HepG2 (cell line): ENCODE data around the gene GFER. TPM values are rescaled to one million over a fixed set of nuclear protein-coding genes. Genes with fewer than 3 reads are reported as not detected.

Source experiments
- ATAC-seq: fragments of 200-7000 bp; cut with Tn5 transposase; 3 replicates; pipeline ENCODE4 v1.9.1; 2020; ENCODE audit warnings: mild to moderate bottlenecking, moderate library complexity
- BruUV-seq: library from RNA; stranded (reverse); fragments of 400-500 nt; replicated peaks from 2 replicates; lab custom pipeline; 2021; lab: Mats Ljungman, UMichigan
- CTCF ChIA-PET: fragments of 300-600 bp; formaldehyde crosslinking; extraction: SDS; loops from one replicate; lab custom pipeline; 2021; ENCODE audit warnings: low total read pairs, inconsistent platforms, low intra/inter-chr PET ratio; lab: Yijun Ruan, JAX
- POLR2A ChIA-PET: fragments of 350-600 bp; sonication (Branson Sonifier 250); formaldehyde crosslinking; loops from one replicate; lab custom pipeline; 2020; ENCODE audit warnings: antibody characterized with exemption, inconsistent platforms; lab: Yijun Ruan, JAX
- DNase-seq: peaks from one replicate; pipeline ENCODE4 v3.0.0-alpha.2; 2015; ENCODE audit warnings: low spot score
- FAIRE-seq: peaks from 3 replicates; lab custom pipeline; 2011; peaks lifted over from hg19 to GRCh38; lab: Jason Lieb, UNC
- H2AFZ ChIP-seq: one replicate; pipeline ENCODE4 v1.6.1; 2011; ENCODE audit warnings: low read length, inconsistent platforms
- H3K27ac ChIP-seq: fragments of 300-600 bp; 3 replicates; pipeline ENCODE4 v1.8.0; 2011; ENCODE audit warnings: mixed run types, mild to moderate bottlenecking, mixed read lengths, low read length, inconsistent platforms; ENCODE audit not compliant: insufficient read depth; ENCODE audit errors: extremely low read length
- H3K27me3 ChIP-seq, 2 experiments: fragments of 200-600 bp in 1 of 2; 2 replicates in 1 of 2; 3 replicates in 1 of 2; pipeline versions ENCODE4 v1.6.0 to v1.8.0; 2011; ENCODE audit warnings: low read length in 2 of 2, mild to moderate bottlenecking in 2 of 2, moderate library complexity in 2 of 2, inconsistent platforms in 1 of 2; ENCODE audit not compliant: insufficient read depth in 2 of 2, control insufficient read depth in 1 of 2
- H3K36me3 ChIP-seq, 2 experiments: fragments of 200-600 bp in 1 of 2; replicated peaks in 1 of 2; 2 replicates in 1 of 2; 3 replicates in 1 of 2; pipeline versions ENCODE4 v1.5.1 to v1.8.0; 2011; ENCODE audit warnings: low read length in 2 of 2, inconsistent platforms in 1 of 2; ENCODE audit not compliant: insufficient read depth in 2 of 2, control insufficient read depth in 1 of 2
- H3K4me1 ChIP-seq: 2 replicates; pipeline ENCODE4 v1.5.1; 2012; ENCODE audit warnings: low read length, inconsistent platforms; ENCODE audit not compliant: insufficient read depth
- H3K4me2 ChIP-seq: 2 replicates; pipeline ENCODE4 v1.6.0; 2011; ENCODE audit warnings: low read depth, low read length, inconsistent platforms
- H3K4me3 ChIP-seq, 3 experiments: fragments of 200-600 bp in 1 of 3; sonication (generic), shearing (Covaris generic) in 1 of 3; replicated peaks in 1 of 3; 2 replicates each; pipeline ENCODE4 v1.5.1; 2011 to 2016; ENCODE audit warnings: low read length in 3 of 3, inconsistent platforms in 2 of 3, low read depth in 2 of 3, mild to moderate bottlenecking in 2 of 3, control low read depth in 1 of 3, mixed read lengths in 1 of 3; ENCODE audit not compliant: insufficient read depth in 1 of 3
- H3K79me2 ChIP-seq: one replicate; pipeline ENCODE4 v1.6.1; 2011; ENCODE audit warnings: low read length, inconsistent platforms; ENCODE audit not compliant: insufficient read depth
- H3K9ac ChIP-seq: 2 replicates; pipeline ENCODE4 v1.6.0; 2011; ENCODE audit warnings: mild to moderate bottlenecking, low read depth, low read length, inconsistent platforms; ENCODE audit not compliant: insufficient read depth
- H3K9me3 ChIP-seq: 2 replicates; pipeline ENCODE4 v1.5.1; 2012; ENCODE audit warnings: mild to moderate bottlenecking, low read length
- H4K20me1 ChIP-seq: 2 replicates; pipeline ENCODE4 v1.6.0; 2011; ENCODE audit warnings: inconsistent platforms, mild to moderate bottlenecking, low read length, moderate library complexity; ENCODE audit not compliant: insufficient read depth
- ADNP ChIP-seq: sonication (generic); formaldehyde crosslinking; IDR thresholded peaks from 2 replicates; pipeline ENCODE4 v1.4.0; 2020; ENCODE audit warnings: missing genetic modification reagents
- AGO2 ChIP-seq: fragments of 200-400 bp; formaldehyde crosslinking; optimal IDR thresholded peaks from 2 replicates; pipeline ENCODE3; 2017; ENCODE audit warnings: mild to moderate bottlenecking, low read depth, low read length, moderate library complexity
- FIP1L1 ChIP-seq: fragments of 200-400 bp; formaldehyde crosslinking; IDR thresholded peaks from 2 replicates; pipeline ENCODE4 v1.6.1; 2018; ENCODE audit warnings: low read depth, mild to moderate bottlenecking, low read length, moderate library complexity, borderline replicate concordance; ENCODE audit not compliant: insufficient read depth
- IRX3 ChIP-seq: sonication (generic); formaldehyde crosslinking; IDR thresholded peaks from 2 replicates; pipeline ENCODE4 v1.8.1; 2023; ENCODE audit warnings: mild to moderate bottlenecking, low read depth, missing genetic modification reagents, borderline replicate concordance
- KAT8 ChIP-seq: IDR thresholded peaks from 2 replicates; pipeline ENCODE4 v1.6.1; 2016; ENCODE audit warnings: missing genetic modification reagents, missing compliant biosample characterization
- LBX2 ChIP-seq: sonication (generic); formaldehyde crosslinking; IDR thresholded peaks from 2 replicates; pipeline ENCODE4 v1.5.0; 2020; ENCODE audit warnings: missing genetic modification reagents, mild to moderate bottlenecking, borderline replicate concordance
- MLLT10 ChIP-seq: sonication (generic); formaldehyde crosslinking; IDR thresholded peaks from 2 replicates; pipeline ENCODE4 v1.4.0; 2020; ENCODE audit warnings: missing genetic modification reagents
- NR2C2 ChIP-seq: sonication (generic); formaldehyde crosslinking; IDR thresholded peaks from 2 replicates; pipeline ENCODE4 v1.4.0; 2020; ENCODE audit warnings: missing genetic modification reagents, mild to moderate bottlenecking, moderate library complexity, borderline replicate concordance
- PHB2 ChIP-seq: fragments of 450-650 bp; IDR thresholded peaks from 2 replicates; pipeline ENCODE4 v1.6.1; 2018; ENCODE audit not compliant: partially characterized antibody
- RBM22 ChIP-seq: fragments of 200-400 bp; formaldehyde crosslinking; optimal IDR thresholded peaks from 2 replicates; pipeline ENCODE3; 2017; ENCODE audit warnings: mild to moderate bottlenecking, low read length, moderate library complexity
- SIX1 ChIP-seq: sonication (generic); formaldehyde crosslinking; IDR thresholded peaks from 2 replicates; pipeline ENCODE4 v1.4.0; 2020; ENCODE audit warnings: missing genetic modification reagents, borderline replicate concordance
- SMARCE1 ChIP-seq: fragments of 450-650 bp; IDR thresholded peaks from 2 replicates; pipeline ENCODE4 v1.6.1; 2017; ENCODE audit warnings: borderline replicate concordance
- XBP1 ChIP-seq: sonication (generic); formaldehyde crosslinking; IDR thresholded peaks from 2 replicates; pipeline ENCODE4 v1.5.0; 2020; ENCODE audit warnings: missing genetic modification reagents
- YEATS2 ChIP-seq: sonication (generic); formaldehyde crosslinking; IDR thresholded peaks from 2 replicates; pipeline ENCODE4 v1.4.0; 2020; ENCODE audit warnings: missing genetic modification reagents, borderline replicate concordance
- ZNF253 ChIP-seq: sonication (generic); formaldehyde crosslinking; IDR thresholded peaks from 2 replicates; pipeline ENCODE4 v1.8.0; 2022; ENCODE audit warnings: mild to moderate bottlenecking, missing genetic modification reagents, borderline replicate concordance
- ZNF335 ChIP-seq: sonication (generic); formaldehyde crosslinking; IDR thresholded peaks from 2 replicates; pipeline ENCODE4 v1.4.0; 2020; ENCODE audit warnings: missing genetic modification reagents
- ZSCAN31 ChIP-seq: sonication (generic); formaldehyde crosslinking; IDR thresholded peaks from 2 replicates; pipeline ENCODE4 v1.5.0; 2020; ENCODE audit warnings: low read depth, mild to moderate bottlenecking, missing genetic modification reagents
- WGBS: methylation state at CpG from one replicate; pipeline ENCODE4 v1.1.6; 2017; ENCODE audit warnings: low lambda C conversion rate; 5-methylcytosine and 5-hydroxymethylcytosine counted together
- in situ Hi-C: cut with HindIII; loops from 2 replicates; pipeline ENCODE4 v1.10.0; 2017; ENCODE audit warnings: low pct_unique_long_range_greater_than_20kb; ENCODE audit not compliant: extremely low pct_ligation_motif_present
- intact Hi-C: fragments of 100-400 bp; cut with micrococcal nuclease; formaldehyde crosslinking; loops from one replicate; pipeline ENCODE4 v1.10.0; 2022; ENCODE audit not compliant: unreplicated experiment
- polyA plus RNA-seq, 8 experiments: library from polyadenylated mRNA; depleted of rRNA in 3 of 8; stranded (reverse) in 7 of 8; unstranded in 1 of 8; fragments of >200 nt; fragmentation: Illumina TruSeq in 4 of 8; extraction: Trizol in 4 of 8; gene quantifications; 2 replicates each; pipeline versions ENCODE4 v1.2.1 to v1.2.3, GENCODE V29; 2011 to 2016; ENCODE audit warnings: low read depth in 4 of 8, missing spikeins in 1 of 8, mixed read lengths in 1 of 8; ENCODE audit not compliant: insufficient read depth in 1 of 8
- total RNA-seq, 5 experiments: library from RNA; depleted of rRNA; stranded (reverse); fragments of >200 nt; fragmentation: Illumina TruSeq; extraction: Trizol; gene quantifications; 2 replicates each; pipeline ENCODE4 v1.2.3, GENCODE V29; 2016; ENCODE audit warnings: low read depth in 1 of 5
- TF ChIP-seq, protein P1 (sequence below): sonication (generic); formaldehyde crosslinking; IDR thresholded peaks from 2 replicates; pipeline ENCODE4 v1.5.1; 2020; ENCODE audit warnings: mild to moderate bottlenecking, missing genetic modification reagents, moderate library complexity
- TF ChIP-seq, protein P2 (sequence below): sonication (generic); formaldehyde crosslinking; IDR thresholded peaks from 2 replicates; pipeline ENCODE4 v1.4.0; 2020; ENCODE audit warnings: missing genetic modification reagents, mild to moderate bottlenecking, borderline replicate concordance

GFER gene
- total and polyA plus RNA-seq, 2 of the 13 experiments (the other 11 are each of a cell fraction or from before 2014, with no cell fraction given): 28.6 to 71.7 TPM

DNA sequence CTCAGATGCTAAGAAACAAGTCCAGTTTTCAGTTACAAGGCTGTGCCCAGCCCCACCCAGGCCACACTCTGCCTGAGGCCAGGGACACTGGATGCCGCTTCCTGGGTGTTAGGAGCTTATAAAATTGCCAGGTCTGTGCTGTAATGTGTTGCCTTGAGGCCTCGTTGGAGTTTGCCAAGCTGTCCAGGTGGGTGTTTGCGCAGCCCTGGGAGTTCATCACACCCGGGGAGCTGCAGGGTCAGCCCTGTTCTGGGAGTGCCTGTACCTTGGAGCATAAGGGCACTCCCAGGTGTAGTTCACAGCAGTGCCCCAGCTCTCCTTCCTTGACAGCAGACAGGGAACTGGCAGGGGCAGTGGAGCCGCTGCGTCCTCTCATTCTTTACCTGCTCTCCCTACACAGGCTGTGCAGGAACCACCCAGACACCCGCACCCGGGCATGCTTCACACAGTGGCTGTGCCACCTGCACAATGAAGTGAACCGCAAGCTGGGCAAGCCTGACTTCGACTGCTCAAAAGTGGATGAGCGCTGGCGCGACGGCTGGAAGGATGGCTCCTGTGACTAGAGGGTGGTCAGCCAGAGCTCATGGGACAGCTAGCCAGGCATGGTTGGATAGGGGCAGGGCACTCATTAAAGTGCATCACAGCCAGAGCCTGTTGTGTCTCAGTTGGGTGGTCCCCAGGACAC is 1.6 kb downstream of the GFER start:
- ATAC-seq: no peak
- no TSS peak for BruUV-seq
- peak; percentile 29 for TF ChIP-seq AGO2
- TF ChIP-seq, protein P1, sequence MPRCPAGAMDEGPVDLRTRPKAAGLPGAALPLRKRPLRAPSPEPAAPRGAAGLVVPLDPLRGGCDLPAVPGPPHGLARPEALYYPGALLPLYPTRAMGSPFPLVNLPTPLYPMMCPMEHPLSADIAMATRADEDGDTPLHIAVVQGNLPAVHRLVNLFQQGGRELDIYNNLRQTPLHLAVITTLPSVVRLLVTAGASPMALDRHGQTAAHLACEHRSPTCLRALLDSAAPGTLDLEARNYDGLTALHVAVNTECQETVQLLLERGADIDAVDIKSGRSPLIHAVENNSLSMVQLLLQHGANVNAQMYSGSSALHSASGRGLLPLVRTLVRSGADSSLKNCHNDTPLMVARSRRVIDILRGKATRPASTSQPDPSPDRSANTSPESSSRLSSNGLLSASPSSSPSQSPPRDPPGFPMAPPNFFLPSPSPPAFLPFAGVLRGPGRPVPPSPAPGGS (CRISPR knock-in tag): 0 out of 2 replicates have a peak, but pooled peaks have one; percentile 38
- no peak for TF ChIP-seq FIP1L1
- TF ChIP-seq ZNF253: no peak
- no peak for TF ChIP-seq NR2C2 (CRISPR knock-in tag)
- TF ChIP-seq ZNF335: no peak
- TF ChIP-seq PHB2: no peak
- no peak for TF ChIP-seq XBP1
- TF ChIP-seq SMARCE1: no peak
- no peak for TF ChIP-seq IRX3 (CRISPR knock-in tag)
- no peak for TF ChIP-seq LBX2
- no peak for TF ChIP-seq ADNP
- no peak for TF ChIP-seq SIX1 (CRISPR knock-in tag)
- no peak for TF ChIP-seq MLLT10
- TF ChIP-seq ZSCAN31 (CRISPR knock-in tag): no peak
- no peak for TF ChIP-seq RBM22
- no peak for TF ChIP-seq YEATS2 (CRISPR knock-in tag)
- TF ChIP-seq, protein P2, sequence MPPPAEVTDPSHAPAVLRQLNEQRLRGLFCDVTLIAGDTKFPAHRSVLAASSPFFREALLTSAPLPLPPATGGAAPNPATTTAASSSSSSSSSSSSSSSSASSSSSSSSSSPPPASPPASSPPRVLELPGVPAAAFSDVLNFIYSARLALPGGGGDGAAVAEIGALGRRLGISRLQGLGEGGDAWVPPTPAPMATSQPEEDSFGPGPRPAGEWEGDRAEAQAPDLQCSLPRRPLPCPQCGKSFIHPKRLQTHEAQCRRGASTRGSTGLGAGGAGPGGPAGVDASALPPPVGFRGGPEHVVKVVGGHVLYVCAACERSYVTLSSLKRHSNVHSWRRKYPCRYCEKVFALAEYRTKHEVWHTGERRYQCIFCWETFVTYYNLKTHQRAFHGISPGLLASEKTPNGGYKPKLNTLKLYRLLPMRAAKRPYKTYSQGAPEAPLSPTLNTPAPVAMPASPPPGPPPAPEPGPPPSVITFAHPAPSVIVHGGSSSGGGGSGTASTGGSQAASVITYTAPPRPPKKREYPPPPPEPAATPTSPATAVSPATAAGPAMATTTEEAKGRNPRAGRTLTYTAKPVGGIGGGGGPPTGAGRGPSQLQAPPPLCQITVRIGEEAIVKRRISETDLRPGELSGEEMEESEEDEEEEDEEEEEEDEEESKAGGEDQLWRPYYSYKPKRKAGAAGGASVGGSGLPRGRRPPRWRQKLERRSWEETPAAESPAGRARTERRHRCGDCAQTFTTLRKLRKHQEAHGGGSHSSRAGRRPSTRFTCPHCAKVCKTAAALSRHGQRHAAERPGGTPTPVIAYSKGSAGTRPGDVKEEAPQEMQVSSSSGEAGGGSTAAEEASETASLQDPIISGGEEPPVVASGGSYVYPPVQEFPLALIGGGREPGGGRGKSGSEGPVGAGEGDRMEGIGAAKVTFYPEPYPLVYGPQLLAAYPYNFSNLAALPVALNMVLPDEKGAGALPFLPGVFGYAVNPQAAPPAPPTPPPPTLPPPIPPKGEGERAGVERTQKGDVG (CRISPR knock-in tag): 0 out of 2 replicates have a peak, but pooled peaks have one; percentile 17
- TF ChIP-seq KAT8 (CRISPR knock-in tag): no peak

More for the DNA sequence above, 1.6 kb downstream of the GFER start:
- peak overlapping the region; percentile 98 for H3K4me2 ChIP-seq
- H3K9ac ChIP-seq: peak overlapping the region; percentile 95
- H2AFZ ChIP-seq: no peak overlapping the region
- no peaks in the 10 kb centered on the region for H4K20me1 ChIP-seq
- peaks cover 0 to 4% of the 10 kb centered on the region in 2 experiments; a peak in 1 of 5 replicates for H3K27me3 ChIP-seq
- peaks cover 13% of the 10 kb centered on the region for H3K79me2 ChIP-seq
- DNase-seq: no peak
- in situ Hi-C loops (no loop called here), intact Hi-C loops (no loop called here)
- H3K36me3 ChIP-seq: peaks cover 12 to 15% of the 10 kb centered on the region in 2 experiments; a peak in 4 of 5 replicates
- peaks cover 63% of the 10 kb centered on the region for H3K4me1 ChIP-seq
- 84% methylated on average over 7 of the region's 14 CpGs for WGBS
- peak overlapping the region; percentile 81 to 93 (median 84) for H3K4me3 ChIP-seq
- POLR2A ChIA-PET: interaction anchor here (0.9 to 6.8 kb wide), 8 partner anchors 8 to 170 kb away, joined by 3 to 62 read pairs (median 9); partner anchors contain the start of genes RPS2, TBL3 and TRAF7
- no peak for FAIRE-seq
- H3K9me3 ChIP-seq: no peaks in the 10 kb centered on the region
- CTCF ChIA-PET: no interaction called here
- H3K27ac ChIP-seq: peak overlapping the region; percentile 97
